GM12865 (cell line): ENCODE measurements around the gene COG2.

Experiments
- DNase-seq: peaks from one replicate; pipeline ENCODE4 v3.0.0; 2010; ENCODE audit warnings: low read depth
- H3K4me3 ChIP-seq: 2 replicates; pipeline ENCODE4 v1.5.1; 2011; ENCODE audit warnings: mild to moderate bottlenecking, low read depth, low read length, control low read depth
- CTCF ChIP-seq: IDR thresholded peaks from 2 replicates; pipeline ENCODE4 v1.5.1; 2011; ENCODE audit warnings: low read length, control low read depth, low read depth, inconsistent platforms; ENCODE audit not compliant: insufficient read depth; ENCODE audit errors: missing control alignments

Gene COG2

GRCh38 chr1:230682274-230682673, 40.0 kb downstream of the COG2 start:
- H3K4me3 ChIP-seq, result no peak overlapping the region
- no peak for DNase-seq
- TF ChIP-seq CTCF, result no peak

- no peak for TF ChIP-seq CTCF
- no peak for DNase-seq
- H3K4me3 ChIP-seq, result no peak overlapping the region
These were observed 40.8 kb downstream of the COG2 start for GRCh38 chr1:230682882-230683610.

GRCh38 chr1:230684146-230684545, 41.9 kb downstream of the COG2 start:
- no peak for DNase-seq
- TF ChIP-seq CTCF, result no peak
- no peak overlapping the region for H3K4me3 ChIP-seq

- DNase-seq, result no peak
- no peak overlapping the region for H3K4me3 ChIP-seq
- TF ChIP-seq CTCF, result no peak
These were observed 42.7 kb downstream of the COG2 start for GRCh38 chr1:230684998-230685397.

GRCh38 chr1:230686747-230687146, 44.5 kb downstream of the COG2 start:
- H3K4me3 ChIP-seq, result no peak overlapping the region
- DNase-seq, result no peak
- TF ChIP-seq CTCF, result no peak

- no peak for DNase-seq
- no peak overlapping the region for H3K4me3 ChIP-seq
- TF ChIP-seq CTCF, result no peak
These were observed 47.8 kb downstream of the COG2 start for GRCh38 chr1:230690101-230690500.

- H3K4me3 ChIP-seq, result no peak overlapping the region
- DNase-seq, result no peak
- TF ChIP-seq CTCF, result no peak
These were observed 49.3 kb downstream of the COG2 start for GRCh38 chr1:230691615-230692014.
